ENCODE measurements around the gene PLEKHG4B. TPM values are rescaled to one million over a fixed set of nuclear protein-coding genes. Genes with fewer than 3 reads are reported as not detected.
A peak's percentile ranks its signal among the peaks of the same experiment; 100 is the strongest.

The PLEKHG4B gene
- total and polyA plus RNA-seq, 7 donors: 0.01 TPM; not detected in 6

GRCh38 chr5:169728-170094 is 77.7 kb downstream of the PLEKHG4B start:
- ATAC-seq (no peak), DNase-seq (no peak)
- Histone ChIP-seq H3K27me3 (ENCODE audit: insufficient read depth in 3 of 3, low read length in 2 of 3) (peaks cover 0 to 12% (median 0%) of the 10 kb centered on the region in 3 donors), H3K27ac (no peak overlapping the region), H3K36me3 (ENCODE audit: insufficient read depth in 1 of 2, low read depth in 1 of 2) (no peaks in the 10 kb centered on the region), H3K4me1 (no peaks in the 10 kb centered on the region), H3K4me3 (no peak overlapping the region), H3K9me3 (no peaks in the 10 kb centered on the region)
- intact Hi-C loops (cut with DNase I): no loop called here
- WGBS, 3 donors: 72 to 80% (median 76%) methylated on average over 12 of the region's 12 CpGs
- no peak for TF ChIP-seq CTCF (IDR thresholded peaks at IDR 0.05)

- intact Hi-C loops (cut with DNase I): no loop called here
- Histone ChIP-seq H3K27me3 (ENCODE audit: insufficient read depth in 3 of 3, low read length in 2 of 3) (peaks cover 0 to 12% (median 0%) of the 10 kb centered on the region in 3 donors), H3K27ac (no peak overlapping the region), H3K4me1 (no peaks in the 10 kb centered on the region), H3K4me3 (no peak overlapping the region), H3K36me3 (ENCODE audit: insufficient read depth in 1 of 2, low read depth in 1 of 2) (no peaks in the 10 kb centered on the region), H3K9me3 (no peaks in the 10 kb centered on the region)
- peak; percentile 28 to 50 for DNase-seq
- WGBS, 3 donors: 47 to 54% (median 49%) methylated on average over 37 of the region's 37 CpGs
- peak in 2 of 4 donors; percentile 30 to 40 for ATAC-seq
- TF ChIP-seq CTCF (IDR thresholded peaks at IDR 0.05): no peak
These were observed 79.2 kb downstream of the PLEKHG4B start for GRCh38 chr5:170971-171800.

GRCh38 chr5:171801-172331 is 79.9 kb downstream of the PLEKHG4B start:
- 83 to 88% (median 83%) methylated on average over 21 to 23 of the region's 23 CpGs for WGBS, 3 donors
- peak; percentile 9 to 48 for DNase-seq

GRCh38 chr5:172421-172820 is 80.5 kb downstream of the PLEKHG4B start:
- 79 to 82% (median 79%) methylated on average over 13 of the region's 13 CpGs for WGBS, 3 donors
- Histone ChIP-seq H3K36me3 (ENCODE audit: insufficient read depth in 1 of 2, low read depth in 1 of 2) (no peaks in the 10 kb centered on the region), H3K9me3 (no peaks in the 10 kb centered on the region), H3K4me3 (no peak overlapping the region), H3K4me1 (no peaks in the 10 kb centered on the region), H3K27ac (no peak overlapping the region), H3K27me3 (ENCODE audit: insufficient read depth in 3 of 3, low read length in 2 of 3) (peaks cover 0 to 12% (median 0%) of the 10 kb centered on the region in 3 donors)
- ATAC-seq (no peak), DNase-seq (peak in 1 of 2 donors; percentile 16)
- intact Hi-C loops (cut with DNase I): no loop called here
- no peak for TF ChIP-seq CTCF (IDR thresholded peaks at IDR 0.05)

More at GRCh38 chr5:171801-172331, 79.9 kb downstream of the PLEKHG4B start:
- intact Hi-C loops (cut with DNase I): no loop called here
- H3K9me3 ChIP-seq: no peaks in the 10 kb centered on the region
- H3K27me3 ChIP-seq (ENCODE audit: insufficient read depth in 3 of 3, low read length in 2 of 3): peaks cover 0 to 12% (median 0%) of the 10 kb centered on the region in 3 donors
- no peaks in the 10 kb centered on the region for H3K4me1 ChIP-seq
- no peaks in the 10 kb centered on the region for H3K36me3 ChIP-seq (ENCODE audit: insufficient read depth in 1 of 2, low read depth in 1 of 2)
- TF ChIP-seq CTCF (IDR thresholded peaks at IDR 0.05): no peak
- ATAC-seq: no peak
- H3K27ac ChIP-seq: no peak overlapping the region
- H3K4me3 ChIP-seq: no peak overlapping the region
